Subcutaneous adipose tissue (tissue), 4 donors: ENCODE data around the gene AKT2. TPM values are rescaled to one million over a fixed set of nuclear protein-coding genes. Genes with fewer than 3 reads are reported as not detected.

Source experiments
- CTCF ChIP-seq: fragments of 450-650 bp; IDR thresholded peaks from one replicate; pipeline ENCODE4 v1.5.1; 2016; ENCODE audit warnings: low read depth, mild to moderate bottlenecking, control low read depth, antibody characterized with exemption, moderate library complexity
- total RNA-seq, 4 donors: library from RNA; depleted of rRNA; stranded (reverse); fragments of >200 nt; gene quantifications; one replicate each; pipeline ENCODE4 v1.1.0, GENCODE V29; 2016

Gene AKT2
- total RNA-seq, 4 donors from 2014 or later: 81.7 to 175 (median 93.9) TPM

GRCh38 chr19:40321566-40322270 is 36.6 kb upstream of the AKT2 start:
- no peak for TF ChIP-seq CTCF

GRCh38 chr19:40321076-40321475 is 35.9 kb upstream of the AKT2 start:
- TF ChIP-seq CTCF: no peak

GRCh38 chr19:40320558-40320935 is 35.4 kb upstream of the AKT2 start:
- no peak for TF ChIP-seq CTCF

GRCh38 chr19:40317338-40317737 is 32.2 kb upstream of the AKT2 start:
- TF ChIP-seq CTCF: no peak

- no peak for TF ChIP-seq CTCF
Observed at GRCh38 chr19:40315812-40316470, 30.8 kb upstream of the AKT2 start.

GRCh38 chr19:40314656-40315055 is 29.5 kb upstream of the AKT2 start:
- TF ChIP-seq CTCF: no peak

- no peak for TF ChIP-seq CTCF
Observed at GRCh38 chr19:40313229-40313983, 28.3 kb upstream of the AKT2 start.
